Erythroblast (primary cell): ENCODE measurements around the gene SLC36A2.

Source experiments
- DNase-seq, 2 experiments: peaks; one replicate each; lab custom pipeline; 2025; lab: John Stamatoyannopoulos, UW
- GATA1 ChIP-seq: IDR thresholded peaks from 2 replicates; pipeline ENCODE4 v1.6.1; 2011; ENCODE audit warnings: low read depth, mild to moderate bottlenecking, control low read depth, low read length, moderate library complexity
- POLR2A ChIP-seq: IDR thresholded peaks from 2 replicates; pipeline ENCODE4 v1.6.1; 2011; ENCODE audit warnings: mild to moderate bottlenecking, low read length

The SLC36A2 gene

DNA sequence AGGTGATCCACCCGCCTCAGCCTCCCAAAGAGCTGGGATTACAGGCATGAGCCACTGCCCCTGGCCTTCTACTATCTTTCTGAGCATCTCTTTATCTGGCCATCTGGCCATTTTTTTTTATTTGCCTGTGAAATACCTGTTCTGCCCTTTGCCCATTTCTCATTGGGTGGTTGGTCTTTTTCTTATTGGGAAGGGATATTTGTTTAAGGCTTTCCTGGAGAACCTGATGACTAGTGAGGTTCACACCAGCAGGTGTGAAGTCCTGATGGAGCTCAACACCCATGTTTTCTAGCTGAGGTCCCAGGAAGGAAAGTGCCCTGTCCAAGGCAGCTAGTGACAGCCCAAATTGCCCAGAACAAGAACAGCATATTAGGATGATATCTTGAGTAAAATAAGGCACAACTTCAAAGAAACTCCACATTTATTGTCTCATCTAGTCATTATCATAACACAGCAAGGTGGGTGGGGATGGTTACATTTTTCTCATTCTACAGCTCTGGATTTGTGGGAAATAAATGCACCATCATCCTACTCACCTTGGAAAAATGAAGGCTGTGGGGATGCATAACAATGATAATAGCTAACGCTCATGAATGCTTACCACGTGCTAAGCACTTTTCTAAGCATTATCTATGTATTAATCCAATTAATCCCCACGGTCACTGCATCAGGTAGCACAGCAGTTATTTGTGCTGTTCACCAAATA, 64.1 kb downstream of the SLC36A2 start:
- TF ChIP-seq GATA1 = no peak
- TF ChIP-seq POLR2A = no peak
- DNase-seq = no peak

DNA sequence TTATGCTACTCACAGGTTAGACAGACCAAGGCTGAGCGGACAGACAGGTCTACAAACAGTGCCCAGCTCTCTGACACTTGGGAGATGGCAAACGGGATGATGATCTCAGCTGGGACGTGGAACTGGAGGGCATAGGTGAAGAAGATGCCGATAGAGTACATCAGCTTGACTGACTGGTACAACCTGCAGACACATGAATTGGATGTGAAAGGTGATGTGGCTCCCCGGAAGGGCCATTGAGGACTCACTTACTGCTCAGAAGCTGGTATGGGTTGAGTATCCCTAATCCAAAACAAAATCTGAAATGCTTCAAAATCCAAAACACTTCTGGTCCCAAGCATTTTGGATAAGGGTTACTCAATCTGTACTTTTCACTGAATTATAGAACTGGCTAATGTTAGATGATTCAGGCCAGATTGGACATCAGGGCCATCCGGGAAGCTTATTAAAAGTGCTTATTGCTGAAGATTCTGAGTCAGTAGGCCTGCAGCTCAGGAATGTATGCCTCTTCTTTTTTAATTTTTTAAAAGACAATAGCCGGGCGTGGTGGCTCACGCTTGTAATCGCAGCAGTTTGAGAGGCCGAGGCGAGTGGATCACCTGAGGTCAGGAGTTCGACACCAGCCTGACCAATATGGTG, 66.2 kb downstream of the SLC36A2 start:
- TF ChIP-seq POLR2A = no peak
- no peak for TF ChIP-seq GATA1
- no peak for DNase-seq

DNA sequence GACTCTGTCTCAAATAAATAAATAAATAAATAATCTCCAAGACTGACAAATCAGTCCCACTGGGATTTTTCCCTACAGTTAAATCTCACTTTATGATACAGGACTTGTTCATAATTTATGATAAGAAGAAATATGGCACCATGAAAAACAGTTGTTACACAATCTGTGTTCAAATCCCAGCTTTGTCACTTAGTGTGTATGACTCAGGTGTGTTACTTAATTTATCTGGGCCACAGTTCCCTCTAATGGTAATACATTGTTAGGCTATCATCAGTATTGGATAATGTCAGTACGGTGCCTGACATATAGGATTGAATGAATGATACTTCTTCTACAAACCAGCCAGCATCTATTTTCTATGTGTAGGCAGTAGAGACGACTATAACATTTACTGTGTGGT, 66.9 kb downstream of the SLC36A2 start:
- DNase-seq = no peak
- TF ChIP-seq POLR2A (no peak), GATA1 (no peak)

DNA sequence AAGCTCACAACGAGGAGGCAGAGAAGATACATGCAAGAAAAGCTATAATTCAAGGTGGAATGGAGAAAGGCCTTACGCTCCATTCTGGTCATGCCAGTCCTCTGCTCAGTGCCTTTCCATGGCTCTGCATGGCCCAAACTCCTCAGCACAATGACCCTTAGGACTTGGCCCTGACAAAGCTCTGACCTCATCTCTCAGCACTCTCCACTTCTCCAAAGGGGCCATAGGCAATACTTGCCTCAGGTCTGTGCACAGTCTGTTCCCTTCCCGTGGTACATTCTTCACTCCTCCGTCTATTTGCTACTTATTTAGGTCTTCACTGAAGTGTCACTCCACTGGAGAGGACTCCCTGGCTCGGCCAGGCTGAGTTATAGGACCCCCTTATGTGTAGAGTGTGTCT, 68.5 kb downstream of the SLC36A2 start:
- no peak for DNase-seq
- TF ChIP-seq POLR2A (no peak), GATA1 (no peak)

DNA sequence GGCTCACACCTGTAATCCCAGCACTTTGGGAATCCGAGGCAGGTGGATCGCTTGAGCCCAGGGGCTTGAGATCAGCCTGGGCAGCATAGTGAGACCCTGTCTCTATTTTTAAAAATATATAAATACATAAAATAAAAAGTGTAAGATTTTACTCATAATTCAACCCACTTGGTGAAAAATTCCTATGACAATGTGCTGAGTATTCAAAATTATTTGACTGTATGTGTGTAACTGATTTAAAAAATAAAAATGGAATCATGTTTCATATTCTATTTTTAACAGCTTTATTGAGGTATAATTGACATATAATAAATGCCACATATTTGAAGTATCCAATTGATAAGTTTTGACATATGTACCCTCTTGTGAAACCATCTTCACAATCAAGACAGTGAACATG, 71.6 kb downstream of the SLC36A2 start:
- no peak for DNase-seq
- no peak for TF ChIP-seq GATA1
- TF ChIP-seq POLR2A = no peak

DNA sequence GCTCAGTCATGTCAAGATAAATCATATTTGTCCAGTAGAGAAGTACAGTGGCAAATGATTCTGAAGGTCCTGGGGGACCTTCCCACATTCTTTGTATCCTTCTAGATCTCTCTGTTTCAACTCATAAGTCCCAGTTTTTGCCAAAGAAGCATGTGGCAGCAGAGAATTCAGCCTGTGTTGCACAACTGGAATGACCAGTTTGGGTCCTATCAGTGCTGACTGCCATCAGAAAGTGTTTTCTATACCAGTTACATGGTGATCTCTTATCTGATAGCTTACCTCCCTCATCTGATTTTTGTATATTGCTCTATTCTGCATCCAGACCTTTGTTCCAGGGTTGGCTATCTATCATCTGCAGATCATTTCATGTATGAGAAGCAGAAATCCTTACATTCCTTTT, 72.7 kb downstream of the SLC36A2 start:
- TF ChIP-seq POLR2A = no peak
- no peak for DNase-seq

DNA sequence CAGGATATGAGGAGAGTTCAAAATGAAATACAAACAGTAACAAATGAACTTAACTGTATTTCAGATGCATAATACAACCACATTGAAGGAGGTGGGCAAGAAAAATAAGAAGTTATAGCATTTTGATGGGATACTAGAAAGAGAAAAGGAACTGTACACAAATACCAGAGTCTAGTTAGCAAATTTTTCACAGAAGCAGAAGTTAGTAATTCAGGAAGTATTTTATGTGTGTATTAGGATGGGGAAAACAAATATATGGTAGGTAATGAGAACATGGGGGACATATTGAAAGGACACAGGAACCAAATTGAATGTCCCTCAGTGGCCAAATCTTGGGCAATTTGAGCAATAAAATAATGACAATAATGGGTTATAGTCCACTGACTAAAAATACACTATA, 76.0 kb downstream of the SLC36A2 start:
- DNase-seq = no peak
- TF ChIP-seq GATA1 (no peak), POLR2A (no peak)

DNA sequence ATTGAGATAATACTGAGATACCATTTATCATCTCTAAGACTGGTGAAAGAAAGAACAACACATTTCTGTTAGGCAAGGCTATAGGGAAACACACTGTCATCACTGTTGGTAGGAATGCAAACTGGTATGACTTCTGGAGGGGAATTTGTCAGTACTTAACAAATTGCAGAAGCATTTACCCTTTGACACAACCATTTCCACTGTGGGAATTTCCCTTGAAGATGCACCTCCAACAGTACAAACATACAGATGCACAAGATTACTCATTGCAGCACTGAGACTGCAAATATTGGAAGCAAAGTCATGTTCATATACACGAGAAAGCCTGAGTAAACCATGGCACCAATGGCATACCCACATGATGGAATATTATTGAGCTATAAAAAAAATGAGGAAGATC, 76.8 kb downstream of the SLC36A2 start:
- no peak for DNase-seq
- no peak for TF ChIP-seq GATA1
- no peak for TF ChIP-seq POLR2A

DNA sequence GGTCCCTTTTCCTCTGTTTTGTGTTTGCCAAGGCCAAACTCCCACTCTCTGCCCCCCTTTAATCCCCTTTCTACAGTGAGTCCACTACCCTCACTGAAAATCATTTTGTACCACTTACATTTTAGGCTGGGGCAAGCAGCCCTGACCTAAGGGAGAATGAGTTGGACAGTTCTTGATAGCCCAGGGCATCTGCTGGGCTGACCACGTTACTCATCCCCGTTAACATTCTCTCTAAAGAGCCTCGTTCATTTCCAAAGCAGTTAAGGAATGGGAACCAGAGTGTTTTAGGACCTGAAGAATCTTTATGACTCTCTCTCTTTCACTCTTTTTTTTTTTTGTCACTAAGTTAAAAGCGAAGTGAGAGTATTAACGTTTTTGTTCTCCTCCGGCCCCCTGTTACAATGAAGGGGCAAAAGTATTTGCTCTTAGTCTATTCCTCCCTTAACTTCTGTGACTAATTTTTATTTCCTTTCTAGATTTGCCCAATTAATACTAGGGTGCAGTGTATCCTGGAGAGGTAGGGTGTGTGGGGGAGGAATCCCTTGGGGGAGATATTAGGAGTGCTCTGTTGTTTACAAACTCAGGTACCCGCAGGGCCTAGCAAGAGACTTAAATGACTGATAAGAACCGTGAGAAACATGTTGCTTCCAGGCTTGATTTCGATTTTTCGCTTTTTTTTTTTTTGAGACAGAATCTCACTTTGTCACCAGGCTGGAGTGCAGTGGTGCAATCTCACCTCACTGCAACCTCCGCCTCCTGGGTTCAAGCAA, 79.7 kb downstream of the SLC36A2 start:
- DNase-seq = no peak
- no peak for TF ChIP-seq GATA1
- no peak for TF ChIP-seq POLR2A
